Measurements from ENCODE around the gene ESRRA.
A peak's percentile ranks its signal among the peaks of the same experiment; 100 is the strongest.

ESRRA gene

GRCh38 chr11:64275031-64275800 lies 30.1 kb upstream of the ESRRA start:
- no peak for DNase-seq

GRCh38 chr11:64275841-64276240 lies 29.5 kb upstream of the ESRRA start:
- DNase-seq, result no peak

- no peak for DNase-seq
These were observed 28.5 kb upstream of the ESRRA start for GRCh38 chr11:64276653-64277431.

- no peak for DNase-seq
These were observed 26.6 kb upstream of the ESRRA start for GRCh38 chr11:64278576-64279190.

DNA sequence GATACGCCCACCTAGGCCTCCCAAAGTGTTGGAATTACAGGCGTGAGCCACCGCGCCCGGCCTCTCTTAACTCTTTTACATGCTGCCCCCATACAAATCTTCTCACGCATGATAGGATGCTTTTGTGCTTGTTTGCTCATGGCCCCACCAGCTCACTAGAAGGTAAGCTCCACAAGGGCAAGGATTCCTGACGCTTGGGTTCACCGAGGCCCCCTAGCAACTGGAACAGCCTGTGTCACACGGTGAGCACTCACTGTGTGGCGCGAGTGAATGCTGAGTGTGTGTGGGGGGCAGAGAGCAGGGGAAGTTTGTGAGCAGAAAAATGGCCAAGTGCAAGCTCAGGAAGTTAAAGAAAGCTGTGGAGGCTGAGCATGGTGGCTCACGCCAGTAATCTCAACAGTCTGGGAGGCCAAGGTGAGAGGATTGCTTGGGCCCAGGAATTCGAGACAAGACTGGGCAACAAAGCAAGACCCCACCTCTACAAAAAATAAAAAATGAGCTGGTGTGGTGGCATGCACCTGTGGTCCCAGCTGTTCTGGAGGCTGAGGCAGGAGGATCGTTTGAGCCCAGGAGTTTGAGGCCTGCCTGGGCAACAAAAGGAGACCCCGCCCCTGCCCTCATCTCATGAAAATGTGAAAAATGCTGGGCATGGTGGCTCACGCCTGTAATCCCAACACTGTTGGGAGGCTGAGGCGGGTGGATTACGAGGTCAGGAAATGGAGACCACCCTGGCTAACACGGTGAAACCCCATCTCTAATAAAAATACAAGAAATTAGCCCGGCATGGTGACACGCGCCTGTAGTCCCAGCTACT lies 23.2 kb upstream of the ESRRA start:
- DNase-seq, result no peak

DNA sequence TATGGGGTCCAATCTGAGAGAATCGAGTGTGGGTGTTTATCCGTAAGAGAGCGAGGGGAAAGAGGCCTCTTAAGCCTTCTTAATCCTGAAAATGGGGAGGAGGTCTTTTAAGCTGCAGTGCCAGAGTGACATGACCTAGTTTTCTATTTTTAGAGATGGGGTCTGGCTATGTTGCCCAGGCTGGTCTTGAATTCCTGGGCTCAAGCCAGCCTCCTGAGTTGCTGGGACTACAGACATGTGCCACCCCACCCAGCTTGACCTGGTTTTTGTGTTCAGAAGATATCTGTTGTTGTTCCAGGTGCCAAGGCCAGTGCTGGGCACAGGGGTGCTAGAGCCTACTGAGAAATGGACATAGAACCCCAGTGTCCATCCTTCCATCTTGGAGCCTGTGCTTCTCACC lies 22.2 kb upstream of the ESRRA start:
- DNase-seq, result no peak

DNA sequence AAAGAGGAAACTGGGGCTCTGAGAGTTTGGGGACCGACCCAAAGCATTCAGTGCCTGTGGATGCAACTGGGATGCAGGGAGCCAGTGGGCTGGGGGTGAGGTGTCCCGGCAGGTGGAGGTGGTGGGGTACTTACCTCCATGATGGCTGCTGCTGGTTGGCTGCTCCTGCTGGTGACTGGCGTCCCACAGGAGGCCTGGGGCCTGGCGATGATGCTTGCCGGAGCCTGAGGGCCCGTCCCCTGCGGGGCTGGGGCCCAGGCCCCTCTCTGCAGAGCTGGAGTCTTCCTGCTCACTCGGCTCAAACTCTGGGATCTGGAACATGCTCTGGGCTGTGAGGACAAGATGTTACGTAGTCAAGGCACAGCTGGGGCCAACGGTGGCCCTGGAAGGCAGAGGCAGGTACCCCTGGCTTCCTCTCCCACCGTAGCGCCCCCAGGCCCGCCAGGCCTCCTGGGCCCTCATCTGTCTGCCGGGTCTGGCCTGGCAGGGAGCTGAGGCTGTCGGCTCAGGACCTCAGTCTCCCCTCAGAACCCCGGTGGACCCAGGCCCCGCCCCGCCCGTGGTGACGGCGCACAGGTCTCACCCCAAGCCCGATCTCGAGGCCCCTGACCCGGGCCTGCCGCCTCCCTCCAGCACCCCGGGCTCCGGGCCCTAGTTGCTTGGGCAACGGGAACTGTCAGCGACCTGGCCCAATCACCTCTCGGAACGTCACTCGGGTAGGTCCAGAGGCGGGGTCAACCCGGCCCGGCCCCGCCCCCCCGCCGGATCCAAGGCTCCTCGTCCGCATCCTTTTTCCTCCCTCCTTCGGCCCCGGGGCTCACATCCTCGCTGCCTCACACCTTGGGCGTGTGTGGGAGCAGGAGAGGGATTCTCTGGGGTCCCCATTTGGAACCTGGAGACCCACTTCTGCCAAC lies 21.0 kb upstream of the ESRRA start, which contains the start of gene BAD:
Gene BAD (minus strand): TSS at position 618 of the 914 bp plus-strand sequence. CDS start 297 bp downstream, at position 321.
- DNase-seq, result peak; percentile 89

DNA sequence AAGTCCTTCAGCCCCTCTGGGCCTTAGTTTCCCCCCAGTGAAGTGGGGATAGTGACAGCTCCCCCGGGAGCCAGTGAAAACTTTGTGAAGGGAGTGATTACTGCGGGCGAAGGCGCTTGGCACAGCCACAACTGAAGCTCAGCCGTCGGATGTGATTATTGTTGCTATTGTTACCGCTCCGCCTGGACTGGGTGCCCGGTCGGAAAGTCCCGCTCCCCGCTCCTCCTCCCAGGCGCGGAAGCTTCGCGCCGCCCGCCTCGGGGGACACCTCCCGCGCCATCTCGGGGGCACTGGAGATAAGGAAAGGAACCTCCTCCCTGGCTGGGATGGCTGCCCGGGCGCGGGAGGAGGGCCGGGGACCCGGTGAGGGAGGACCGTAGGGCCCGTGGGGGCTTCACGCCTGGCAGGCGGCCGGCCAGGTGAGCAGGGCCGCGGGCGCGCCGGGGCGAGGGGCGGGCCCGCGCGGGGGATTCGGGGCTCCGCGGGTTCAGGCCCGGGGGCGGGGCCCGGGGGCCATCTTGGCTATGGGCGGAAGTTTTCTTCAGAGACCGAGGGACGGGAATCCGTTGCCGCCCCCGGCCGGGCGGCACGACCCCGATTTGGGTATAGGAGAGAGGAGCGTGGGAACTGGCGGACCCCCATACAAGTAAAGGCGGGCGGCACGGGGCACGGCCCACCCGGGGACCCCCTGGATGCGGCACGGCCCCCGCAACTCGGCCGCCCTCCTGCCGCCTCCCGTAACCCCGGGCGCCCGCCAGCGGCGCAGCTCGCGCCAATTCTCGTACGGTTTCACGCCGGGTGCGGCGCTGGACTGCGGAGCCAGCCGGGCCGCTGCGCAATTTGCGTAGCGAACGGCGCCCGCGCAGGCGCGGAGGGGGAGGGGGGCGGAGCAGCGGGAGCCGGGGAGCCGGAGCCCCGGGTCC lies 20.1 kb upstream of the ESRRA start, which contains the start of gene GPR137:
Gene GPR137 (plus strand): TSS at position 887 of the 923 bp plus-strand sequence. CDS start 677 bp downstream, outside the sequence.
- DNase-seq, result peak; percentile 73

DNA sequence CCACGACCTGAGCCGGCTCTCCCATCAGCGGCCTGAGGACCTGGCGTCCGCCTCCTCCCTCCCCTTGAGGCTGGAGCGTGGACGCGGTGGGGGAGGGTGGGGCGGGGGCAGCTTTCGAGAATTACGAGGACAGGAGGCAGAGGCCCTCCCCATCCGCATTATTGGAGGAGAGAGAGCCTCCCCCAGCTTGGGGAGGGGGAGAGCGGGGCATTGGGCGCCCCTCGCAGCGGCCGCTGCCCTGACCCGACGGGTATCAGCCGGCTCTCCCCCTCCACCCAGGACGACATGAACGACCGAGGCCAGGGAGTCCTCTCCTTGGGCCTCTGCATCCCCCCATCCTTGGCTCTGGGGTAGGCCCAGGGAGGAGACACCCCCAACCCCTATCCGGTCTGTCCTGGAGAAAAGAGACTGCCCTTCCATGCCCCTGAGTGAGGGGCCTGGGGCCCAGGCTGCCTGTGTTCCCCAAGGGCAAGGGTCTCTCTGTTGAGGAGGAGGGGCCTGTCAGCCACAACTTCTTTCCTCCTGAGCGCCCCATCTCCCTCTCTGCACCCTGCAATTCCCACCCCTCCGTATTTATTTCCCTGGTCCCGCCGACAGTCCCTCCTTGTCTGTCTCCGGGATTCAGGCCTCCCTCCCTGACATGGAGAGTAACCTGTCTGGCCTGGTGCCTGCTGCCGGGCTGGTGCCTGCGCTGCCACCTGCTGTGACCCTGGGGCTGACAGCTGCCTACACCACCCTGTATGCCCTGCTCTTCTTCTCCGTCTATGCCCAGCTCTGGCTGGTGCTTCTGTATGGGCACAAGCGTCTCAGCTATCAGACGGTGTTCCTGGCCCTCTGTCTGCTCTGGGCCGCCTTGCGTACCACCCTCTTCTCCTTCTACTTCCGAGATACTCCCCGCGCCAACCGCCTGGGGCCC lies 19.2 kb upstream of the ESRRA start:
- DNase-seq, result no peak

DNA sequence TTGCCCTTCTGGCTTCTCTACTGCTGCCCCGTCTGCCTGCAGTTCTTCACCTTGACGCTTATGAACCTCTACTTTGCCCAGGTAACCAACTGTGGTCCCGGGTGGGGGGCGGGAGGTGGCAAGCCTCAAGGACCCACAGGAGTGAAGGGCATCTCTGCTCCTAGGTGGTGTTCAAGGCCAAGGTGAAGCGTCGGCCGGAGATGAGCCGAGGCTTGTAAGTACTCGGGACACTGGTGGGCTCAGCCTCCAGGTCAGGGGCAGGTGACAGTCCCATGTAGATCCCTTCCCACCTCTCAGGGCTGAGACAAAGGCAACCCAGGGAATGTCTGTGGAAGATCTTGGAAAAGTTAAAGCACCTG lies 18.5 kb upstream of the ESRRA start:
- DNase-seq, result no peak

DNA sequence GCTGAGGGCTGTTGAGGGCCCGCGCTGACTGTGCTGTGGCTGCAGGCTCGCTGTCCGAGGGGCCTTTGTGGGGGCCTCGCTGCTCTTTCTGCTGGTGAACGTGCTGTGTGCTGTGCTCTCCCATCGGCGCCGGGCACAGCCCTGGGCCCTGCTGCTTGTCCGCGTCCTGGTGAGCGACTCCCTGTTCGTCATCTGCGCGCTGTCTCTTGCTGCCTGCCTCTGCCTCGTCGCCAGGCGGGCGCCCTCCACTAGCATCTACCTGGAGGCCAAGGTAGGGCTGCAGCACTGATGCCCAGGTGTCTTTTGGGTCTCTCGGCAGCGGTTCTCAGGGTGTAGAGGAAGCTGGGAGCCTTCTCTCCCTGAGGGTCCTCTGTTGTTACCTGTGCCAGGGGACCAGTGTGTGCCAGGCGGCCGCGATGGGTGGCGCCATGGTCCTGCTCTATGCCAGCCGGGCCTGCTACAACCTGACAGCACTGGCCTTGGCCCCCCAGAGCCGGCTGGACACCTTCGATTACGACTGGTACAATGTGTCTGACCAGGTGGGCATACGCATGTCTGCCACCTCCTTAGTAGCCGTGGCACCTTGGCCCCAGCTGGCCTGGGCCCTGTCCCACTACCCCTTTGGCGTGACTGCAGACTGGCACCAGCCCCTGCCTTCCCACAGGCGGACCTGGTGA lies 17.5 kb upstream of the ESRRA start:
- no peak for DNase-seq

GRCh38 chr11:64288353-64288750 lies 17.0 kb upstream of the ESRRA start:
- DNase-seq, result no peak

DNA sequence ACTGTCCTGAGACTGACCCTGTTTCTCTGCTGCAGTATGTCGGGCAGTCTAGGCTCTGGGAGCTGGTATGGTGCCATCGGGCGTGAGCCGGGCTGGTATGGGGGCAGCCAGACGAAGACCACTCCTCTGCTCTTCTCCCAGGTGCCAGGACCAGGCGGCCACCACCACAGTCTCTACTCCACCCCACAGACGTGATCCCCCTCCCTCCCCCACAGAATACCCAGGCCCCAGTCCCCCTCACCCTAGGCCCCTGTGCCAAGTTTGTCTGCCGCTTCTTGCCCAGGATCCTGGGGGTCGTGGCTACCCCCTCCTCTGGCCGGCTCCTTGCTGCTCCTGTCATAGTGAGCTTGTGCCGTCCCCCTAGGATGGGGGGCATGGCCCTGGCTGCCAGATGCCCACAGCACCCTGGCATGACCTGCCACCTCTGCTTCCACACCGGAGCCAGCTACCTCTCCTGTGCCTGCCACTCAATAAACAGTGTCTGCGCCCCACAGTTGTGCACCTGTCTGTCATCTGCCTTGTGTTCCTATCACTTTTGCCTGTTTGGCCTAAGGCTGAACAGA lies 16.2 kb upstream of the ESRRA start:
- DNase-seq, result no peak

- no peak for DNase-seq
These were observed 14.7 kb upstream of the ESRRA start for GRCh38 chr11:64290352-64291261.

DNA sequence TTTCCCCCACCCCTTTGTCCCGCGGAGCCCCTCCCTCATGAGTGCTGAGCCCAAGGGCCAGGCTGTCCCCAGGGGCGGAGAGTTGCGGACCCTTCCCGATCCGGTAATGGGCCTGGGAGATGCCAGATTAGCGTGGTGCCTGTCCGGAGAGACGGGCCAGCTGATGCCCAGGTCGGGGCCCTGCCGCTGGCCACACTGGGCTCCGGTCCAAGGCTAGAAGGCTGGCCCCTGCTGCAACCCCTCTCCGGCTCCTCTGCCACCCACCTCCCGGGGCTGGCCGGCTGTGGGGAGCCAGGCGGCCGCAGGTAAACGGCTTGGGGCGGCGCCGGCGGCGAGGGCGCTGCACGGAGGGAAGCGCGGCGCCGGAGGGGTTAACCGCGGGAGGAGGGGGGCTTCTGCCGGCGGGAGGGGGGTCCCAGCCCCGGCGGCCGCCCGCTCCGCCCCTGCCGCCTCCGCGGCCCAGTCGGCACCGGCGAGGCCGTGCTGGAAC lies 14.0 kb upstream of the ESRRA start, which contains the start of gene KCNK4:
Gene KCNK4 (plus strand): TSS at position 41 of the 490 bp plus-strand sequence. CDS start 1,717 bp downstream, outside the sequence.
- no peak for DNase-seq

DNA sequence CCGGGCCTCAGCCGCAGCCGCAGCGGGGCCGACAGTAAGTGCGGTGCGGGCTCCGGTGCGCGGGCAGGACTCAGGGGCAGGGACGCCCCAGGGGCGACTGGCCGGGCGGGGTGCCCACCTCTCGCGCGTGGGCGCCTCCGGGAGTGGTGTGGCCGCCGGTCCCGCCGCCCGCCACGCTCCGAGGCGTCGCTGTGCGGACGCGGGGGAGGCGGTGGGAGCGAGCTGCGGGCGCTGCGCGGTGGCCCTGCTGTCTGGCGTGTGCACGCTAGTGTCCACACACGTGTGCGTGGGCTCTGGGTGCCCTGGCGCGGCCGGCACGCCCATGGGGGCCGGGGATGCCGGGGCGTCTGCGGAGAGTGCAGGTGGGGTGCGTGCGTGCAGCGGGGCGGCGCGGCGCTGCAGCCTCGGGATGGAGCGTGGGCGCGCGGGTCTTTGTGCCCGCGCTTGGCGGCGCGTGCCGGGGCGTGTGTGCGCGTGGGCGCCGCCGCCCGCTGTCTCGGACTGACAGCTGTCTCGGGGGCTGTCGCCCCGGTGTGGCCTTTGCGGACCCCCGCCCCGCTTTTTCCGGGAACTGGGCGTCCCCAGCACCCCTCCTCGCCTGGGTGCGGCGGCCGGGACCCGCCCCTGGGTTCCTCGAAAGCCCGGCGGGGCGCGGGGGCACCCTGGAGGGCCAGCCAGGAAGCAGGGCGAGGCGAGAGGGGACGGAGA lies 13.4 kb upstream of the ESRRA start:
- DNase-seq, result no peak

All from NCI-H2227 treated with DMSO at 0.1 percent for 48 hours (cell line).